Prostate gland (tissue), 2 donors: ENCODE data around the gene RFTN1. TPM values are rescaled to one million over a fixed set of nuclear protein-coding genes. Genes with fewer than 3 reads are reported as not detected.

ENCODE experiments used
- DNase-seq: peaks from one replicate; pipeline ENCODE4 v3.0.0-alpha.2; 2019; ENCODE audit warnings: low spot score
- H3K27ac ChIP-seq, 2 donors: fragments of 200-600 bp; sonication (generic); 2 replicates each; pipeline ENCODE4 v1.5.1; 2017 to 2019
- H3K27me3 ChIP-seq: fragments of 200-600 bp; sonication (generic); replicated peaks from 2 replicates; pipeline ENCODE4 v1.5.1; 2019; ENCODE audit not compliant: insufficient read depth
- H3K36me3 ChIP-seq, 2 donors: fragments of 200-600 bp; sonication (generic); 1 replicate in 1 of 2; 2 replicates in 1 of 2; pipeline versions ENCODE4 v1.5.1 to v1.8.1; 2017 to 2019
- H3K4me1 ChIP-seq: fragments of 200-600 bp; sonication (generic); replicated peaks from 2 replicates; pipeline ENCODE4 v1.5.1; 2019
- H3K4me3 ChIP-seq, 2 donors: fragments of 200-600 bp; sonication (generic); 2 replicates each; pipeline ENCODE4 v1.5.1; 2017 to 2019
- H3K9me3 ChIP-seq: fragments of 200-600 bp; sonication (generic); 2 replicates; pipeline ENCODE4 v1.5.1; 2017
- POLR2A ChIP-seq: fragments of 450-650 bp; IDR thresholded peaks from one replicate; pipeline ENCODE4 v1.6.1; 2016; ENCODE audit warnings: antibody characterized with exemption, mild to moderate bottlenecking
- POLR2AphosphoS5 ChIP-seq: sonication (generic); formaldehyde crosslinking; IDR thresholded peaks from one replicate; pipeline ENCODE4 v1.6.1; 2017; ENCODE audit warnings: antibody characterized with exemption
- WGBS: methylation state at CpG from one replicate; pipeline ENCODE4 v1.1.5; 2018; 5-methylcytosine and 5-hydroxymethylcytosine counted together
- intact Hi-C: fragments of 100-400 bp; cut with DNase I; formaldehyde crosslinking; loops from one replicate; pipeline ENCODE4 v1.14.2; 2022
- total RNA-seq, 2 donors: library from RNA; depleted of rRNA; stranded (reverse); fragments of >200 nt; gene quantifications; one replicate each; pipeline ENCODE4 v1.1.0, GENCODE V29; 2016
- TF ChIP-seq, protein P1 (sequence below), 4 experiments: fragments of 200-600 bp in 2 of 4; fragments of 450-650 bp in 2 of 4; sonication (generic) in 2 of 4; IDR thresholded peaks; 1 replicate in 3 of 4; 2 replicates in 1 of 4; pipeline ENCODE4 v1.5.1; 2016 to 2019; ENCODE audit warnings: antibody characterized with exemption in 4 of 4, mild to moderate bottlenecking in 2 of 4, moderate library complexity in 2 of 4

Gene RFTN1
- total RNA-seq, 2 donors from 2014 or later = 7.4 to 16.1 TPM

DNA sequence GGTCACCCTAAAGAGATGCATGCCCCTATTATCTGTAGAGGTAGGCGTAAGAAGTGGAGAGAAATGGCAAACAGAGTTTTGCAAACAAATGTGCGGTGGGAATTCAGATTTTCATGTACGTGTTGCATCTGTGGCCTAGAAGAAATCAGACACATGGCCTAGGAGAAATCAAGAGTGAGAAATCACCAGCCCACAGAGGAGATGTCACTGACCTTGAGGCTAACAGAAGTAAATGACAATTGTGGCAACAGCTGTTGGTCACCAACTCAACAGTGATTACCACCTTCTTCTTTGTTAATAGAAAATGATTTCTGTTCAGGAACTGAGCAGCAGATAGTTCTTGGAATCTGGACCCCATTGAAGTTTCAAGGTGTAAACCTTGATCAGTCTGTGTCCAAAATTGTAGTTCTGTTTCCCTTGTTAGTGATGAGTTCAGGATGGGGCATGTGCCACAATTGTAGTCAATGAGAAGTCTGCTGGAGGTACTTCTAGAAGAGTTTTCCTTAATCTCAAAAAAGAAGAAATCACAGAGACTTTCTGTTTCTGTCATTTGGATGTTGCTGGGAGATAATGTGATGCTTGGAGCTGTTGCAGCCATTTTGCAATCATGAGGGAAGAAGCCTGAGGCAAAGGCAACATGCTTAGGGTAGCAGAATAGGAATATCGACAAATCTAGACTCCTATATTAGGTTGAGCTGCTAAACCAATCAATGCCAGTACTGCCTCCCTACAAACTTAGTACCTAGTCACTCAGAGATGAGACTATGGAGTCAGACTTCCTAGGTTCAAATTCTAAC, 34.3 kb upstream of the RFTN1 start:
- intact Hi-C loops = no loop called here
- no peak overlapping the region for H3K27ac ChIP-seq
- H3K4me3 ChIP-seq = no peak overlapping the region
- WGBS = 92% methylated on average over 4 of the region's 4 CpGs
- TF ChIP-seq, protein P1, sequence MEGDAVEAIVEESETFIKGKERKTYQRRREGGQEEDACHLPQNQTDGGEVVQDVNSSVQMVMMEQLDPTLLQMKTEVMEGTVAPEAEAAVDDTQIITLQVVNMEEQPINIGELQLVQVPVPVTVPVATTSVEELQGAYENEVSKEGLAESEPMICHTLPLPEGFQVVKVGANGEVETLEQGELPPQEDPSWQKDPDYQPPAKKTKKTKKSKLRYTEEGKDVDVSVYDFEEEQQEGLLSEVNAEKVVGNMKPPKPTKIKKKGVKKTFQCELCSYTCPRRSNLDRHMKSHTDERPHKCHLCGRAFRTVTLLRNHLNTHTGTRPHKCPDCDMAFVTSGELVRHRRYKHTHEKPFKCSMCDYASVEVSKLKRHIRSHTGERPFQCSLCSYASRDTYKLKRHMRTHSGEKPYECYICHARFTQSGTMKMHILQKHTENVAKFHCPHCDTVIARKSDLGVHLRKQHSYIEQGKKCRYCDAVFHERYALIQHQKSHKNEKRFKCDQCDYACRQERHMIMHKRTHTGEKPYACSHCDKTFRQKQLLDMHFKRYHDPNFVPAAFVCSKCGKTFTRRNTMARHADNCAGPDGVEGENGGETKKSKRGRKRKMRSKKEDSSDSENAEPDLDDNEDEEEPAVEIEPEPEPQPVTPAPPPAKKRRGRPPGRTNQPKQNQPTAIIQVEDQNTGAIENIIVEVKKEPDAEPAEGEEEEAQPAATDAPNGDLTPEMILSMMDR (IDR thresholded peaks at IDR 0.05) = no peak
- TF ChIP-seq POLR2AphosphoS5 (no peak), POLR2A (no peak)
- DNase-seq = no peak
- H3K4me1 ChIP-seq = no peaks in the 10 kb centered on the region
- no peaks in the 10 kb centered on the region for H3K9me3 ChIP-seq
- no peaks in the 10 kb centered on the region for H3K36me3 ChIP-seq
- no peaks in the 10 kb centered on the region for H3K27me3 ChIP-seq

GRCh38 chr3:16546186-16547010, 32.9 kb upstream of the RFTN1 start:
- no peaks in the 10 kb centered on the region for H3K4me1 ChIP-seq
- WGBS = 86% methylated on average over 12 of the region's 12 CpGs

DNA sequence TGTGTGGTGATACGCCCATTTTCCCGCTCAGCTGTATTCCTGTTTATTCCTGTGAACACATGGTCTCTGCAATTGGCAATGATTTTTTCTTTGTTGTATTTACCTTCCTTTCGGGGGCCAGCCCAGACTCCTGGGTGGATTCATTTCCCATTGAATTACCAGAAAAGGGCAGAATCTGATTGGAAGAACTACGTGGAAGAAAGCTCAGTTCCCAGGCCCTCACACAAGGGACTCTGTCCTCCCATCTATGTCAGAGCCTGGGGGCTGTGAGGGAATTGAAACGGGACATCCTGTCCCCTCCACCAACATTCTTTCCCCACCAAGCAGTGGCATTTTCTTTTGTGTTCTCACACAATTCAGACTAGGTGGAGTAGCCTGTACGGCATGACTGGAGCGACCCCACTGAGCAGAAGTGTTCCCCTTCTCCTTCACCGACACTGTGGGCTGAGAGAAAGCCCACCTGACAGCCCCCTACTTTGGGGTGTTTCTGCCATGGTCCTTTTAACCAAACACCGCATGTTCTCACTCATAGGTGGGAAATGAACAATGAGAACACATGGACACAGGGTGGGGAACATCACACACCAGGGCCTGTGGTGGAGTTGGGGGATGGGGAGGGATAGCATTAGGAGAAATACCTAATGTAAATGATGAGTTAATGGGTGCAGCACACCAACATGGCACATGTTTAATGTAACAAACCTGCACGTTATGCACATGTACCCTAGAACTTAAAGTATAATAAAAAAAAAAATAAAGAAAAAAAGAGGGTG, 32.1 kb upstream of the RFTN1 start:
- WGBS = 77% methylated on average over 10 of the region's 10 CpGs
- Histone ChIP-seq H3K4me3 (no peak overlapping the region), H3K27ac (no peak overlapping the region), H3K36me3 (no peaks in the 10 kb centered on the region), H3K27me3 (no peaks in the 10 kb centered on the region), H3K4me1 (no peaks in the 10 kb centered on the region), H3K9me3 (no peaks in the 10 kb centered on the region)
- no peak for DNase-seq
- intact Hi-C loops = no loop called here
- TF ChIP-seq POLR2A (no peak), POLR2AphosphoS5 (no peak)
- TF ChIP-seq, protein P1 (IDR thresholded peaks at IDR 0.05) = no peak

More at GRCh38 chr3:16546186-16547010, 32.9 kb upstream of the RFTN1 start:
- Histone ChIP-seq H3K9me3 (no peaks in the 10 kb centered on the region), H3K27ac (no peak overlapping the region), H3K36me3 (no peaks in the 10 kb centered on the region), H3K4me3 (no peak overlapping the region), H3K27me3 (no peaks in the 10 kb centered on the region)
- no peak for DNase-seq
- TF ChIP-seq POLR2A = no peak
- TF ChIP-seq, protein P1 (IDR thresholded peaks at IDR 0.05) = no peak
- TF ChIP-seq POLR2AphosphoS5 = no peak
- intact Hi-C loops = no loop called here

GRCh38 chr3:16543242-16543864, 29.9 kb upstream of the RFTN1 start:
- no peak for DNase-seq
- H3K4me1 ChIP-seq = no peaks in the 10 kb centered on the region
- no peaks in the 10 kb centered on the region for H3K36me3 ChIP-seq
- H3K4me3 ChIP-seq = no peak overlapping the region
- H3K27me3 ChIP-seq = no peaks in the 10 kb centered on the region
- H3K27ac ChIP-seq = no peak overlapping the region
- H3K9me3 ChIP-seq = no peaks in the 10 kb centered on the region
- WGBS = 87% methylated on average over 6 of the region's 6 CpGs
- intact Hi-C loops = no loop called here
- TF ChIP-seq POLR2AphosphoS5 (no peak), POLR2A (no peak)
- TF ChIP-seq, protein P1 (IDR thresholded peaks at IDR 0.05) = no peak
